SIG-M5 treated with dmso at 0.1 percent for 504 hours (cell line): Measurements from ENCODE around the gene RAB39A.

Experiments used
- DNase-seq: peaks from one replicate; lab custom pipeline; 2025; ENCODE audit not compliant: unreplicated experiment; lab: John Stamatoyannopoulos, UW

Gene RAB39A

GRCh38 chr11:107957109-107957588 lies 28.9 kb downstream of the RAB39A start:
- DNase-seq = peak; percentile 77

GRCh38 chr11:107961480-107961879 lies 33.2 kb downstream of the RAB39A start:
- DNase-seq = no peak

- no peak for DNase-seq
Measured at GRCh38 chr11:107962181-107962580, 33.9 kb downstream of the RAB39A start.

- DNase-seq = no peak
Measured at GRCh38 chr11:107963091-107963490, 34.8 kb downstream of the RAB39A start.

- DNase-seq = no peak
Measured at GRCh38 chr11:107969219-107969618, 41.0 kb downstream of the RAB39A start.

- no peak for DNase-seq
Measured at GRCh38 chr11:107970049-107970448, 41.8 kb downstream of the RAB39A start.

- DNase-seq = no peak
Measured at GRCh38 chr11:107973641-107974040, 45.4 kb downstream of the RAB39A start.

GRCh38 chr11:107988397-107989158 lies 60.3 kb downstream of the RAB39A start:
- DNase-seq = peak; percentile 93

GRCh38 chr11:107991868-107992414 lies 63.7 kb downstream of the RAB39A start:
- no peak for DNase-seq

GRCh38 chr11:107996006-107996776 lies 67.9 kb downstream of the RAB39A start:
- DNase-seq = no peak

- no peak for DNase-seq
Measured at GRCh38 chr11:107998761-107999160, 70.5 kb downstream of the RAB39A start.

- peak; percentile 60 for DNase-seq
Measured at GRCh38 chr11:107999759-108000455, 71.7 kb downstream of the RAB39A start.

GRCh38 chr11:108002476-108002875 lies 74.2 kb downstream of the RAB39A start:
- DNase-seq = no peak

- no peak for DNase-seq
Measured at GRCh38 chr11:108003623-108004022, 75.4 kb downstream of the RAB39A start.

- no peak for DNase-seq
Measured at GRCh38 chr11:108007819-108008218, 79.6 kb downstream of the RAB39A start.

- peak; percentile 80 for DNase-seq
Measured at GRCh38 chr11:108008656-108009496, 80.6 kb downstream of the RAB39A start, which contains the start of gene CUL5. Gene CUL5 (plus strand): TSS chr11:108008898. CDS start chr11:108009349, 451 bp downstream.

GRCh38 chr11:108009497-108010370 lies 81.5 kb downstream of the RAB39A start:
- no peak for DNase-seq

- DNase-seq = no peak
Measured at GRCh38 chr11:108012139-108012725, 84.0 kb downstream of the RAB39A start.
